MCF 10A (cell line): ENCODE data around the gene RBM5. TPM values are rescaled to one million over a fixed set of nuclear protein-coding genes. Genes with fewer than 3 reads are reported as not detected.

Experiments used
- BruUV-seq: library from RNA; stranded (reverse); fragments of 400-500 nt; replicated peaks from 2 replicates; lab custom pipeline; 2021; lab: Mats Ljungman, UMichigan
- CTCF ChIA-PET: fragments of 300-600 bp; sonication (Branson Sonifier 250); formaldehyde crosslinking; extraction: SDS; loops from one replicate; lab custom pipeline; 2021; ENCODE audit warnings: antibody characterized with exemption, inconsistent platforms; lab: Yijun Ruan, JAX
- POLR2A ChIA-PET: fragments of 300-600, 350-650 bp; sonication (Branson Sonifier 250); formaldehyde crosslinking; extraction: SDS; loops from one replicate; lab custom pipeline; 2020; ENCODE audit warnings: antibody characterized with exemption, inconsistent platforms; lab: Yijun Ruan, JAX
- DNase-seq: peaks from one replicate; pipeline ENCODE4 v3.0.0-alpha.2; 2018; ENCODE audit not compliant: unreplicated experiment
- H3K27ac Mint-ChIP-seq: one replicate; pipeline ENCODE4 v1.8.0; 2022; ENCODE audit warnings: mild to moderate bottlenecking, low read depth, mixed read lengths; ENCODE audit not compliant: unreplicated experiment
- H3K27me3 Mint-ChIP-seq: one replicate; pipeline ENCODE4 v1.8.0; 2022; ENCODE audit warnings: mixed read lengths; ENCODE audit not compliant: insufficient read depth, unreplicated experiment
- H3K36me3 Mint-ChIP-seq: one replicate; pipeline ENCODE4 v1.8.0; 2022; ENCODE audit warnings: mild to moderate bottlenecking, moderate library complexity, mixed read lengths; ENCODE audit not compliant: insufficient read depth, unreplicated experiment
- H3K4me1 Mint-ChIP-seq: one replicate; pipeline ENCODE4 v1.8.0; 2022; ENCODE audit warnings: mixed read lengths; ENCODE audit not compliant: insufficient read depth, unreplicated experiment
- H3K4me3 Mint-ChIP-seq: one replicate; pipeline ENCODE4 v1.8.0; 2022; ENCODE audit warnings: mild to moderate bottlenecking, moderate library complexity, mixed read lengths; ENCODE audit not compliant: unreplicated experiment
- H3K9me3 Mint-ChIP-seq: one replicate; pipeline ENCODE4 v1.8.0; 2022; ENCODE audit warnings: mixed read lengths; ENCODE audit not compliant: unreplicated experiment
- intact Hi-C: fragments of 100-400 bp; cut with micrococcal nuclease; formaldehyde crosslinking; loops from 2 replicates; pipeline ENCODE4 v1.14.1; 2022
- total RNA-seq: library from RNA; stranded (reverse); gene quantifications from 2 replicates; pipeline ENCODE4 v1.2.3, GENCODE V29; 2022
- TF ChIP-seq, protein P1 (sequence below): fragments of 200-600 bp; IDR thresholded peaks from one replicate; pipeline ENCODE4 v1.8.0; 2022; ENCODE audit warnings: antibody characterized with exemption, mild to moderate bottlenecking; ENCODE audit not compliant: unreplicated experiment

Gene RBM5
- total RNA-seq, 1 experiment from 2014 or later, result 138 TPM

DNA sequence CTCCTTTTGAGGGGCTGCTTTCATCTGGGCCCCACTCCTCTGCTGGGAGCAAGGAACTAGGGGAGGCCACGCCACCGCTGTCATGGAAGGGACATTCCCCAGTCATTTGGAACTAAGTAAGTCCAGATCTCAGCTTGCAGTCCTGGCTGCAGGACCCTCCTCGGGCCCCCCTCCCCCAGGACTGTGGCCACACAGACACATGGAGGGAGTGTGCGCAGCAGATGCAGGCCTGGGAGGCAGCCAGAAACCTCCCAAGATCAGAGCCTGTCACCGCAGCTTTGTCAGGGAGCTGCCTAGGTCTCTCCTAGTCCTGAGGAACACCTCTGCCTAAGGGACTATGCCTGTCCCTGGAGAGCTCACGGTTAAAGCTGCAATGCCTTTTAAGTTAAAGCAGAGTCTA lies 59.1 kb downstream of the RBM5 start:
- no peaks in the 10 kb centered on the region for H3K9me3 Mint-ChIP-seq
- H3K4me3 Mint-ChIP-seq, result no peak overlapping the region
- H3K36me3 Mint-ChIP-seq, result no peaks in the 10 kb centered on the region
- BruUV-seq, result no TSS peak
- TF ChIP-seq, protein P1, sequence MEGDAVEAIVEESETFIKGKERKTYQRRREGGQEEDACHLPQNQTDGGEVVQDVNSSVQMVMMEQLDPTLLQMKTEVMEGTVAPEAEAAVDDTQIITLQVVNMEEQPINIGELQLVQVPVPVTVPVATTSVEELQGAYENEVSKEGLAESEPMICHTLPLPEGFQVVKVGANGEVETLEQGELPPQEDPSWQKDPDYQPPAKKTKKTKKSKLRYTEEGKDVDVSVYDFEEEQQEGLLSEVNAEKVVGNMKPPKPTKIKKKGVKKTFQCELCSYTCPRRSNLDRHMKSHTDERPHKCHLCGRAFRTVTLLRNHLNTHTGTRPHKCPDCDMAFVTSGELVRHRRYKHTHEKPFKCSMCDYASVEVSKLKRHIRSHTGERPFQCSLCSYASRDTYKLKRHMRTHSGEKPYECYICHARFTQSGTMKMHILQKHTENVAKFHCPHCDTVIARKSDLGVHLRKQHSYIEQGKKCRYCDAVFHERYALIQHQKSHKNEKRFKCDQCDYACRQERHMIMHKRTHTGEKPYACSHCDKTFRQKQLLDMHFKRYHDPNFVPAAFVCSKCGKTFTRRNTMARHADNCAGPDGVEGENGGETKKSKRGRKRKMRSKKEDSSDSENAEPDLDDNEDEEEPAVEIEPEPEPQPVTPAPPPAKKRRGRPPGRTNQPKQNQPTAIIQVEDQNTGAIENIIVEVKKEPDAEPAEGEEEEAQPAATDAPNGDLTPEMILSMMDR, result no peak
- intact Hi-C loops, result no loop called here
- DNase-seq, result no peak
- H3K4me1 Mint-ChIP-seq, result peaks cover 31% of the 10 kb centered on the region
- peaks cover under 1% of the 10 kb centered on the region for H3K27me3 Mint-ChIP-seq
- CTCF ChIA-PET, result interaction anchor here (0.6 to 1.2 kb wide), 4 partner anchors 10 to 79 kb away, joined by 3 to 5 read pairs (median 4); no protein-coding TSS in a partner anchor
- H3K27ac Mint-ChIP-seq, result peak overlapping the region; percentile 29
- POLR2A ChIA-PET, result interaction anchor here (1.0 to 1.3 kb wide), 2 partner anchors 10 to 16 kb away, joined by 3 to 4 read pairs; no protein-coding TSS in a partner anchor

DNA sequence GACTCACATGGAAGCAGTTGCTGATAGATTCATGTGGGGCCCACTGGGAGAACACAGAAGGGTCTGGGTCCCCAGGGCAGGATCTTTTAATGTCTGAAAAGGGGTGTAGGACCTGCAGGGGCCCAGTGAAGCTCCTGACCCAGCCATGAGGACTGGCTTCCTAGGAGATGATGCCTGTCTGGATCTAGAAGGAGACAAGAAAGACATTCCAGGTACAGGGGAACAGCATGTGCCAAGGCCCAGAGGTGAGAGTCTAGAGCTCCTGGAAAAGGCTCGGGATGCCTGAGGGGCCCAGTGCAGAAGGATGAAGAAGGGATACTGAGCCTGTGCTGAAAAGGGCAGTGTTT lies 61.7 kb downstream of the RBM5 start:
- H3K4me1 Mint-ChIP-seq, result peaks cover 44% of the 10 kb centered on the region
- H3K27ac Mint-ChIP-seq, result peak overlapping the region; percentile 44
- H3K4me3 Mint-ChIP-seq, result no peak overlapping the region
- H3K36me3 Mint-ChIP-seq, result no peaks in the 10 kb centered on the region
- no peak for DNase-seq
- POLR2A ChIA-PET, result interaction anchor here (0.6 to 4.6 kb wide), 10 partner anchors 11 to 250 kb away, joined by 3 to 44 read pairs (median 6); no protein-coding TSS in a partner anchor
- intact Hi-C loops, result no loop called here
- BruUV-seq, result no TSS peak
- no peaks in the 10 kb centered on the region for H3K27me3 Mint-ChIP-seq
- no peaks in the 10 kb centered on the region for H3K9me3 Mint-ChIP-seq
- CTCF ChIA-PET, result interaction anchor here (0.7 to 1.9 kb wide), 8 partner anchors 8 to 223 kb away, joined by 3 to 8 read pairs (median 3); no protein-coding TSS in a partner anchor
- TF ChIP-seq, protein P1, result no peak

DNA sequence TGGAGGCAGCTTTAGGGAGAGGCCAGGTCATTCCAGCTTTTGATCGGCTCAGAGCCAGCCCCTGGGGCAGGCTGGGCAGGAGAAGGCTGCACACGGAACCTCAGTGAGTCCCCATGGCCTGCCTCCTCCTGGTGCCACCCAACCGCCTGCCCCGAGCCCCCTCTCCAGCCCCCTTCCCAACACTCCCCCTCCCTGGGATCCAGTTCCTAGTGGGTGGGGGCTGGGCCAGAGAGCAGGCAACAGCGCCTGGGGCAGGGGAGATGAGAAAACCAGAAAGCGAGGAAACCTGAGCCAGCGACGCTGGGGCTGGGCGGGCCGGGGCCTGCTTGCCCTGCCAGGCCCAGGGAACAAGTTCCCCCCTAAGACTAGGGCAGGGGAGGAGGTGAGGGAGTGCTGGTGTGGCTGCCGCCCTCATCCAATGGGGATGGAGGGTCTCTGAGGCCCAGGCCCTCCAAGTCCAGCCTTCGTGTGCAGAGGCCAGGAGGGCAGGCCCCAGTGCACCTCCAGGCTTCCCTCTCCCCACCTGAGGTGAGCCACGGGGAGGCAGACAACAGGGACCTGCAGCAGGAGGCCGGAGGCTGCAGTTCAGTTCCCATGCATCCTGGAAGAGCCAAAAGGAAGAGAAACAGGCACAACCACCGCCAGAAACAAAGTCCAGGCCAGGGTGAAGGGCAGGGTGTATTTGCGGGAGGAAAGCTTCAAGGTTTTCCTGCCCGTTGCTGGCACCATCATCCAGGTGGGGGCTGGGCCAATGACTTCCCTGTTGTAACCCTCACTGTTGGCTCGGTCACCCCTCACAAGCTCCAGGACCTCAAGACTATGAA lies 62.4 kb downstream of the RBM5 start:
- DNase-seq, result peak; percentile 92
- peaks cover 44% of the 10 kb centered on the region for H3K4me1 Mint-ChIP-seq
- CTCF ChIA-PET, result interaction anchor here (0.6 to 3.8 kb wide), 10 partner anchors 13 to 223 kb away, joined by 3 to 26 read pairs (median 4); no protein-coding TSS in a partner anchor
- no peaks in the 10 kb centered on the region for H3K27me3 Mint-ChIP-seq
- H3K27ac Mint-ChIP-seq, result peak overlapping the region; percentile 44
- intact Hi-C loops, result no loop called here
- TF ChIP-seq, protein P1, result no peak
- BruUV-seq, result no TSS peak
- no peaks in the 10 kb centered on the region for H3K36me3 Mint-ChIP-seq
- H3K4me3 Mint-ChIP-seq, result peak overlapping the region; percentile 10
- no peaks in the 10 kb centered on the region for H3K9me3 Mint-ChIP-seq
- POLR2A ChIA-PET, result interaction anchor here (0.6 to 4.6 kb wide), 19 partner anchors 11 to 1521 kb away, joined by 3 to 44 read pairs (median 3); no protein-coding TSS in a partner anchor

DNA sequence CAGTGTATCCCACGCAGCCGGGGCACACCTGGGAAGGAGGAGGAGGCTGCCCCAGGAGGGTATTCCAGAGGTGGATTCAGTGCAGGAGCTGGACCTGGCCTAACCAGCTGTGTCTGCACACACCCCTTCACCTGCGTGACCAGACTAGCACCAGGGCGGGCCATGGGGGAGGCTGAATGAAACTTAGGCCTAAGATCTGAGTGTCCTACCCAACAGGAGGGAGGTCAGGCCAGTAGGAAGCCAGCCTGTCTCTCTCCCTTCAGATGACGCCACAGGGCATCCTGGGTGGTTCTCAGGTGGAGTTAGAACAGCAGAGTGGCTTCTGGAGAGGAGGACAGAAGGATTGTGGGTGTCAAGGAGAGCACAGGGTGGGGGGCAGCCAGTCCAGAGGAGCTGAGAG lies 63.0 kb downstream of the RBM5 start:
- DNase-seq, result peak; percentile 75
- intact Hi-C loops, result no loop called here
- H3K4me3 Mint-ChIP-seq, result no peak overlapping the region
- ChIA-PET CTCF (interaction anchor here (0.6 to 3.8 kb wide), 6 partner anchors 12 to 118 kb away, joined by 3 to 26 read pairs (median 4); no protein-coding TSS in a partner anchor), POLR2A (interaction anchor here (0.6 to 4.6 kb wide), 13 partner anchors 10 to 1520 kb away, joined by 3 to 44 read pairs (median 3); no protein-coding TSS in a partner anchor)
- H3K9me3 Mint-ChIP-seq, result no peaks in the 10 kb centered on the region
- TF ChIP-seq, protein P1, result no peak
- peaks cover 44% of the 10 kb centered on the region for H3K4me1 Mint-ChIP-seq
- BruUV-seq, result no TSS peak
- no peaks in the 10 kb centered on the region for H3K27me3 Mint-ChIP-seq
- H3K36me3 Mint-ChIP-seq, result no peaks in the 10 kb centered on the region
- H3K27ac Mint-ChIP-seq, result peak overlapping the region; percentile 44
